NCI-H2171 treated with DMSO at 0.1 percent for 48 hours (cell line): ENCODE measurements around the gene RAD17.
"Not testable (repeated sequence)": the region's sequence is repeated elsewhere in the genome, so short reads cannot be mapped to it uniquely, and the experiment has no call there.

ENCODE experiments used
- DNase-seq: peaks from one replicate; lab custom pipeline; 2025; lab: John Stamatoyannopoulos, UW

RAD17 gene

GRCh38 chr5:69369340-69370121, at the start of gene RAD17, which contains the start of the genes AK6 and TAF9:
TSS of gene RAD17 (plus strand) at chr5:69369818. CDS start at chr5:69372209, 2,391 bp downstream.
TSS of gene AK6 (minus strand) at chr5:69369520. CDS start at chr5:69369490, 30 bp downstream.
TSS of gene TAF9 (minus strand) at chr5:69369520. CDS start at chr5:69365737, 3,783 bp downstream.
- peak; percentile 80 for DNase-seq

- no peak for DNase-seq
Measured at GRCh38 chr5:69326365-69326764, 43.3 kb upstream of the RAD17 start.

GRCh38 chr5:69329905-69330489, 39.6 kb upstream of the RAD17 start:
- DNase-seq: no peak

- no peak for DNase-seq
Measured at GRCh38 chr5:69331528-69332445, 37.8 kb upstream of the RAD17 start.

GRCh38 chr5:69333668-69334315, 35.8 kb upstream of the RAD17 start:
- not testable (repeated sequence) for DNase-seq

- DNase-seq: peak; percentile 31
Measured at GRCh38 chr5:69334793-69335268, 34.8 kb upstream of the RAD17 start.

GRCh38 chr5:69335341-69335935, 34.2 kb upstream of the RAD17 start:
- DNase-seq: no peak

- DNase-seq: no peak
Measured at GRCh38 chr5:69341520-69342161, 28.0 kb upstream of the RAD17 start.

GRCh38 chr5:69343083-69343482, 26.5 kb upstream of the RAD17 start:
- no peak for DNase-seq

GRCh38 chr5:69350664-69351063, 19.0 kb upstream of the RAD17 start:
- DNase-seq: no peak

- no peak for DNase-seq
Measured at GRCh38 chr5:69359699-69360098, 9.9 kb upstream of the RAD17 start.

- DNase-seq: no peak
Measured at GRCh38 chr5:69360442-69360841, 9.2 kb upstream of the RAD17 start.

GRCh38 chr5:69364414-69364813, 5.2 kb upstream of the RAD17 start:
- DNase-seq: no peak

- DNase-seq: no peak
Measured at GRCh38 chr5:69364850-69365249, 4.8 kb upstream of the RAD17 start.

GRCh38 chr5:69367697-69368279, 1.8 kb upstream of the RAD17 start:
- DNase-seq: no peak

- peak; percentile 18 for DNase-seq
Measured at GRCh38 chr5:69368458-69369339, 919 bp upstream of the RAD17 start.

GRCh38 chr5:69370335-69370734, 717 bp downstream of the RAD17 start:
- not testable (repeated sequence) for DNase-seq

- no peak for DNase-seq
Measured at GRCh38 chr5:69372394-69372793, 2.8 kb downstream of the RAD17 start.

GRCh38 chr5:69374911-69375446, 5.4 kb downstream of the RAD17 start:
- no peak for DNase-seq
